Urinary bladder (tissue), 4 donors: ENCODE data around the gene SETBP1. TPM values are rescaled to one million over a fixed set of nuclear protein-coding genes. Genes with fewer than 3 reads are reported as not detected.

Experiments
- DNase-seq: peaks from one replicate; pipeline ENCODE4 v3.0.0-alpha.2; 2015; ENCODE audit errors: extremely low spot score
- H3K27ac ChIP-seq: one replicate; pipeline ENCODE4 v1.5.1; 2013; ENCODE audit warnings: low read depth, mild to moderate bottlenecking, moderate library complexity
- H3K36me3 ChIP-seq: one replicate; pipeline ENCODE4 v1.6.1; 2013; ENCODE audit warnings: mild to moderate bottlenecking, moderate library complexity; ENCODE audit not compliant: insufficient read depth
- H3K4me1 ChIP-seq: one replicate; pipeline ENCODE4 v1.6.1; 2013; ENCODE audit warnings: mild to moderate bottlenecking, moderate library complexity; ENCODE audit not compliant: insufficient read depth
- H3K4me3 ChIP-seq: one replicate; pipeline ENCODE4 v1.5.1; 2013; ENCODE audit warnings: low read depth, low read length
- WGBS: extraction: QIAGEN DNeasy Blood & Tissue Kit; methylation state at CpG from one replicate; pipeline ENCODE4 v1.1.7; 2013; 5-methylcytosine and 5-hydroxymethylcytosine counted together
- polyA plus RNA-seq: library from polyadenylated mRNA; stranded (reverse); fragments of 200-250 nt; gene quantifications from one replicate; pipeline ENCODE4 v1.2.3, GENCODE V29; 2013
- total RNA-seq: library from RNA; depleted of rRNA; stranded (reverse); fragments of >200 nt; gene quantifications from one replicate; pipeline ENCODE4 v1.2.3, GENCODE V29; 2014
- donor health status: healthy with polysubstance abuse.
- donor health status: healthy.

The SETBP1 gene
- total and polyA plus RNA-seq, 2 donors: 12.6 to 46.7 TPM

GRCh38 chr18:44944461-44944860 lies 263.8 kb downstream of the SETBP1 start:
- no peak overlapping the region for H3K27ac ChIP-seq
- H3K4me3 ChIP-seq: no peak overlapping the region
- no peaks in the 10 kb centered on the region for H3K36me3 ChIP-seq
- 69% methylated on average over 1 of the region's 1 CpG for WGBS
- no peak for DNase-seq
- no peaks in the 10 kb centered on the region for H3K4me1 ChIP-seq

DNA sequence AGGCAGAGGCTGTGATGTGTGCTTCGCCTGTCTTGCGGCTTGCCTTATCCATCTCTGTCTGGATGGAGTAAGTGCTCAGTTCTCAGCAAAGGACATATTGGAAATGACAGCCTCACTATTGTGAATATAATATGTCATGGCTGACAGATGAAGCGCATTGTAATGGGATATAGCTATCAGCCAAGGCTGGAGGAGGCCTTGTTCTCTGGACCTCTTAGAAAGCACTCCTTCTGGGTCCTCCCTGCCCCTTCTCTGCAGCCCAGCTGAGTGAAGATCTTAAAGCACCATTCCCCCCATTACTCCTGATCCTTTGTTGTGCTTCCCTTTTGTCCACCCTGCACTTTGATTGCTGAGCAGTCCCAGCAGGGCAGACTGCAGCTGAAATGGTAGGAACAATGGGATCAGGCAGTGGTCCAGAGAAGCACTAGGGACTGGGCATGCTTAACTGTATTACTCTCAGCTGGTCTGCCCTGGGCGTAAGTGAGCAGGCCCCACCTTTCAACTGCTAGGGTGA lies 265.3 kb downstream of the SETBP1 start:
- no peak overlapping the region for H3K4me3 ChIP-seq

GRCh38 chr18:44946529-44947113 lies 265.9 kb downstream of the SETBP1 start:
- Histone ChIP-seq H3K36me3 (no peaks in the 10 kb centered on the region), H3K4me1 (no peaks in the 10 kb centered on the region), H3K27ac (no peak overlapping the region), H3K4me3 (no peak overlapping the region)
- 87% methylated on average over 4 of the region's 4 CpGs for WGBS
- DNase-seq: no peak

More for the DNA sequence above, 265.3 kb downstream of the SETBP1 start:
- Histone ChIP-seq H3K27ac (no peak overlapping the region), H3K4me1 (no peaks in the 10 kb centered on the region), H3K36me3 (no peaks in the 10 kb centered on the region)
- 81% methylated on average over 4 of the region's 4 CpGs for WGBS
- no peak for DNase-seq

DNA sequence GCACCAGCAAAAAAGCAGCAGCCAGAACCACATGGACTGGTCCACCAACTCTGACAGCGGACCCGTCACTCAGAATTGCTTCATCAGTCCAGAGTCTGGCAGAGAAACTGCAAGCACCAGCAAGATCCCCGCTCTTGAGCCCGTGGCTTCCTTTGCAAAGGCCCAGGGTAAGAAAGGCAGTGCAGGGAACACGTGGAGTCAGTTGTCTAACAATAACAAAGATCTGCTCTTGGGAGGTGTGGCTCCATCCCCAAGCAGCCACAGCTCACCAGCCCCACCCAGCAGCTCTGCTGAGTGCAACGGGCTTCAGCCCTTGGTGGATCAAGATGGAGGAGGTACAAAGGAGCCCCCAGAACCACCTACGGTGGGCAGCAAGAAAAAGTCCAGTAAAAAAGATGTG lies 269.3 kb downstream of the SETBP1 start:
- no peak for DNase-seq
- Histone ChIP-seq H3K4me3 (no peak overlapping the region), H3K4me1 (no peaks in the 10 kb centered on the region), H3K27ac (no peak overlapping the region), H3K36me3 (no peaks in the 10 kb centered on the region)
- WGBS: 91% methylated on average over 7 of the region's 7 CpGs

DNA sequence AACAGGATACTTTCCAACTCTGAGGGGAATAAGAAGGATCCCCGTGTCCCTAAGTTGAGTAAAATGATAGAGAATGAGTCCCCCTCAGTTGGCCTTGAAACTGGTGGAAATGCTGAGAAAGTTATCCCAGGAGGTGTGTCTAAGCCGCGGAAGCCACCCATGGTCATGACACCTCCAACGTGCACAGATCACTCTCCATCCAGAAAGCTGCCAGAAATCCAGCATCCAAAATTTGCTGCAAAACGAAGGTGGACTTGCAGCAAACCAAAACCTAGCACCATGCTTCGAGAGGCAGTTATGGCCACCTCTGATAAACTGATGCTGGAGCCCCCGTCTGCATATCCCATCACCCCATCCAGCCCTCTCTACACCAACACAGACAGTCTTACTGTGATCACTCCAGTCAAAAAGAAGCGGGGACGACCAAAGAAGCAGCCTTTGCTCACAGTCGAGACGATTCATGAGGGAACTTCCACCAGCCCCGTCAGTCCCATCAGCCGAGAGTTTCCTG lies 270.1 kb downstream of the SETBP1 start:
- H3K4me1 ChIP-seq: no peaks in the 10 kb centered on the region
- DNase-seq: no peak
- no peak overlapping the region for H3K27ac ChIP-seq
- WGBS: 96% methylated on average over 13 of the region's 13 CpGs
- no peak overlapping the region for H3K4me3 ChIP-seq
- no peaks in the 10 kb centered on the region for H3K36me3 ChIP-seq

- no peak for DNase-seq
- Histone ChIP-seq H3K27ac (no peak overlapping the region), H3K4me3 (no peak overlapping the region), H3K4me1 (no peaks in the 10 kb centered on the region), H3K36me3 (no peaks in the 10 kb centered on the region)
- WGBS: 98% methylated on average over 14 of the region's 14 CpGs
Observed at GRCh38 chr18:44951748-44952147, 271.1 kb downstream of the SETBP1 start.

DNA sequence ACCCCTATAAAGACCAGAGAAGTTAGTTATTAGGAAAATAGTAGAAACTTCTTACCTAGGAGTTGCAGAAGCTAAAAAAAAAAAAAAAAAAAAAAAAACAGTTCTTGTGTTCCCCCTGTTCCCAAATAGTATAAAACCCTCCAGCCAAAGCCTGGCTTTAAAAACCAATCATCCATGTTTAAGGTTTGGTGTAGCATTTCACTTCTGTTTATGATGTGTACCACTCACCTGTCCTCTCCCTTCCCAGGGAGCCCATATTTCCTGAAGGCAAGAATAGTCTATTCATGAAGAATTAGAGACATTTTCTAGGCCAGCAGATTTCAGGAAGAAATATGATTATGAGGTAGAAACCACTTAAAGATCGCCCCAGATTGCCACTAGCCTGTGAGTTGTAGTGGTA lies 273.6 kb downstream of the SETBP1 start:
- Histone ChIP-seq H3K36me3 (no peaks in the 10 kb centered on the region), H3K27ac (no peak overlapping the region), H3K4me3 (no peak overlapping the region), H3K4me1 (no peaks in the 10 kb centered on the region)
- WGBS: 97% methylated on average over 1 of the region's 1 CpG
- no peak for DNase-seq

DNA sequence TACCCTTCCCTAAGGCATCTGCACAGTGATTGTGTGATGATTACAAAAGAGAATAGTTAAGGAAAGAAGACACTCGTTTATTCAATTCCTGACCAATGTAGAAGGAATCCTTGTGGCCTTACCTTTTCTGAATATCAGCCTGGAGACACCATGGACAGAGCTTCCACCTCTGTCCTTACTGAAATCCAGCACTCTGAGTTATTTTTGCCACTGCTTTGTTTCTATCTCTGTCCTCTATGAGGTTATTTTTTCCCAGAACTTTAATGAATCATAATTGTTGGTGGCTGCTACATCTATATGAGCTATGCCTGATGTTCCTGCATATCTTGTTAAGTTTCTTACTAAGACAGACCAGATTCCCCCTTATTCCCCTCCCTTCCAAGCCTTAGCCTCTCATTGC lies 275.1 kb downstream of the SETBP1 start:
- DNase-seq: no peak
- Histone ChIP-seq H3K27ac (no peak overlapping the region), H3K36me3 (no peaks in the 10 kb centered on the region), H3K4me1 (no peaks in the 10 kb centered on the region), H3K4me3 (no peak overlapping the region)
- WGBS: 71% methylated on average over 1 of the region's 1 CpG

DNA sequence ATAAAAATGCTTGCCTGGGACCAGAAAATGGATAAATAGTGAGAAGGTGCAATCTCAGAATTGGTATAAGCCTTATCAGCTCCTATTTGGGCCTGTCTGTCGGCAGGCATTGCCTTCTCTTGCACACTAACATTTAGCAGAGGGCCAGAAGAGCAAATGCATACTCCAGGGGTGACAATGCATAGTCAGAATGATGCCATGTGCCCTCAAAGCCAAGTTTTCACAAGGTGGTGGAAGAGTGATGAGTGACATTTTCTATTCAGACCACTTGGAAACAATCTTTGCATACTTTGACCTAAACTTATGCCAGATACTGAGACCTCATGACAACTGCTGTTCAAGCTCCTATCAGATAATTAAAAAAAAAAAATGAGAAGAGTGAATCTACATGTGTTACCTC lies 276.3 kb downstream of the SETBP1 start:
- DNase-seq: no peak
- Histone ChIP-seq H3K4me3 (no peak overlapping the region), H3K27ac (no peak overlapping the region), H3K4me1 (no peaks in the 10 kb centered on the region), H3K36me3 (no peaks in the 10 kb centered on the region)
- 56% methylated on average over 1 of the region's 1 CpG for WGBS

DNA sequence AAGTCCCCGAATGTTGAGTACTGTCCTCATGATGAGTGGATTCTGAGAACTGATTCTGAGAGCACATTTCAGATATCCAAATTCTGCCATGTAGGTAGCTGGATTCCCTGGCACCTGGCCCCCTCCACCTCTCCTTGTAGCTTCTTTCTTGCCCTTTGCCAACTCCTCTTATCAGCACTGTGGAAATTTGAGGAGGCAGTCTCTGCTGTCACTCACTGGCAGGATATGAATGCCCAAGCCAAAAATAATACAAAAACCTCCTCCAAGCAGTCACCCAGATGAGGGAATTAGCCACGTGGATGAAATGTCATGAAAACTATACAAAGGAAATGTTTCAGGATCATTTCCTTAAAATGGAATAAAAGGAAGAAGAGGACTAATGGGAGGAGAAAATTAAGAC lies 276.8 kb downstream of the SETBP1 start:
- Histone ChIP-seq H3K4me1 (no peaks in the 10 kb centered on the region), H3K36me3 (no peaks in the 10 kb centered on the region), H3K4me3 (no peak overlapping the region), H3K27ac (no peak overlapping the region)
- 74% methylated on average over 2 of the region's 2 CpGs for WGBS
- DNase-seq: no peak

GRCh38 chr18:44958040-44958439 lies 277.4 kb downstream of the SETBP1 start:
- no peak overlapping the region for H3K4me3 ChIP-seq
- no peaks in the 10 kb centered on the region for H3K4me1 ChIP-seq
- H3K36me3 ChIP-seq: no peaks in the 10 kb centered on the region
- no peak for DNase-seq
- WGBS: 98% methylated on average over 1 of the region's 1 CpG
- H3K27ac ChIP-seq: no peak overlapping the region

DNA sequence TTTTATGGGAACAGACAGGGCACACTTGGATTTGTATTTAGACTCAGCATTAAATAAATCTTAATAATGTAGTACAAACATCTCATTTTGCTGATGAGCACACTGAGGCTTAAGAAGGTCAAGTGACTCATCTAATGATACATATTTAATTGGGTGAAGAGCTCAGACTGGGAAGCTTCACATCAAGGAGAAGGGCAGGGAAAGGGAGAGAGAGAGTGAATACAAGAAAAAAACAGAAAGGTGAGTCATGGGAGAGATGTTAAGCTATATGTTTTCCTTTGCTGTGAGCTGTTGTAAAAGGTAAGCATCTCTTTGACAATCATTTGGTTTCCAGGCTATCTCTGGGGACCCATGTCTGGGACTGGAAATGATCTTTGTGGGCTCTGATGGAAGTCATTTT lies 277.8 kb downstream of the SETBP1 start:
- Histone ChIP-seq H3K36me3 (no peaks in the 10 kb centered on the region), H3K27ac (no peak overlapping the region), H3K4me3 (no peak overlapping the region), H3K4me1 (no peaks in the 10 kb centered on the region)
- no peak for DNase-seq

- Histone ChIP-seq H3K4me1 (no peaks in the 10 kb centered on the region), H3K36me3 (no peaks in the 10 kb centered on the region), H3K27ac (no peak overlapping the region), H3K4me3 (no peak overlapping the region)
- no peak for DNase-seq
- 56% methylated on average over 2 of the region's 2 CpGs for WGBS
Observed at GRCh38 chr18:44959013-44959412, 278.3 kb downstream of the SETBP1 start.

DNA sequence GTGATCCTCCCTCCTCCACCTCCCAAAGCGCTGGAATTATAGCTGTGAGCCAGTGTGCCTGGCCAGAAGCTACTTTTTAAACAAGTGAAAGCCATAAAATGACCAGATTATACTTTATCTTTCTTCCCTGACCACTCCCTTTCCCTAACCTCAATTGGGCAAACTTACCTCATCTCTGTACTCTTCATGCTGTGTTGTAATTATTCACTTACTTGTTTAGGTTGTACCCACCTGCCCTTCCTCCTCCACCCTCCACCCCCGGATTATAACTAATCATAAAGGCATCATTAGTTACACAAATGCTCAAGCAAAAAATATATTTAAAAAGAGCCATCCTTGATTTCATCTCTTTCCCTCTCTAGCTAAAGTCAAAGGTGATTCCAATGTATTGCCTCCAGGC lies 279.9 kb downstream of the SETBP1 start:
- Histone ChIP-seq H3K4me3 (no peak overlapping the region), H3K4me1 (no peaks in the 10 kb centered on the region), H3K36me3 (no peaks in the 10 kb centered on the region), H3K27ac (no peak overlapping the region)
- DNase-seq: no peak
- WGBS: 96% methylated on average over 2 of the region's 2 CpGs
